A673 (cell line): Measurements from ENCODE around the gene MAPRE3. TPM values are rescaled to one million over a fixed set of nuclear protein-coding genes. Genes with fewer than 3 reads are reported as not detected.

Source experiments
- BruUV-seq: library from RNA; stranded (reverse); fragments of 400-500 nt; replicated peaks from 2 replicates; lab custom pipeline; 2021; lab: Mats Ljungman, UMichigan
- CTCF ChIA-PET: fragments of 300-600 bp; sonication (Branson Sonifier 250); formaldehyde crosslinking; loops from one replicate; lab custom pipeline; 2022; ENCODE audit warnings: antibody characterized with exemption; lab: Charles Lee
- POLR2A ChIA-PET: fragments of 300-600 bp; sonication (Branson Sonifier 250); formaldehyde crosslinking; loops from one replicate; lab custom pipeline; 2022; ENCODE audit warnings: antibody characterized with exemption; ENCODE audit not compliant: low non-redundant PET; lab: Charles Lee
- DNase-seq: peaks from one replicate; pipeline ENCODE4 v3.0.0-alpha.2; 2015; ENCODE audit warnings: low spot score
- H3K27ac ChIP-seq: fragments of 200-600 bp; sonication (generic); 2 replicates; pipeline ENCODE4 v1.5.1; 2016; ENCODE audit warnings: mixed run types, low read depth, mild to moderate bottlenecking, mixed read lengths, antibody characterized with exemption, low read length; ENCODE audit not compliant: poor library complexity, severe bottlenecking
- H3K27me3 ChIP-seq: fragments of 200-600 bp; sonication (generic); replicated peaks from 2 replicates; pipeline ENCODE4 v1.6.1; 2017; ENCODE audit warnings: mixed run types, low read depth, mild to moderate bottlenecking, mixed read lengths, antibody characterized with exemption, low read length; ENCODE audit not compliant: insufficient read depth, poor library complexity
- H3K36me3 ChIP-seq: fragments of 200-600 bp; sonication (generic); 2 replicates; pipeline ENCODE4 v1.6.1; 2016; ENCODE audit warnings: mixed run types, mild to moderate bottlenecking, mixed read lengths, antibody characterized with exemption, low read length; ENCODE audit not compliant: insufficient read depth, poor library complexity, severe bottlenecking
- H3K4me1 ChIP-seq: fragments of 200-600 bp; sonication (generic); 2 replicates; pipeline ENCODE4 v1.6.1; 2017; ENCODE audit warnings: mixed run types, mild to moderate bottlenecking, mixed read lengths, antibody characterized with exemption, low read length; ENCODE audit not compliant: insufficient read depth, poor library complexity, severe bottlenecking
- H3K4me3 ChIP-seq: fragments of 200-600 bp; sonication (generic); 2 replicates; pipeline ENCODE4 v1.5.1; 2016; ENCODE audit warnings: low read depth, mixed run types, mild to moderate bottlenecking, mixed read lengths, low read length; ENCODE audit not compliant: poor library complexity, severe bottlenecking
- H3K9me3 ChIP-seq: fragments of 200-600 bp; sonication (generic); 2 replicates; pipeline ENCODE4 v1.6.1; 2016; ENCODE audit warnings: mixed run types, low read depth, mild to moderate bottlenecking, mixed read lengths, antibody characterized with exemption, low read length; ENCODE audit not compliant: poor library complexity, severe bottlenecking
- CTCF ChIP-seq: fragments of 300-800, 200-600 bp; sonication (generic); conservative IDR thresholded peaks from 2 replicates; pipeline ENCODE4 v1.5.1; 2017; ENCODE audit warnings: low read depth, mild to moderate bottlenecking, antibody characterized with exemption, low read length, moderate library complexity, mixed read lengths
- EZH2 ChIP-seq: fragments of 200-600 bp; sonication (generic); IDR thresholded peaks from 2 replicates; pipeline ENCODE4 v1.6.1; 2017; ENCODE audit warnings: borderline replicate concordance, low read depth, mild to moderate bottlenecking, mixed read lengths, antibody characterized with exemption, low read length; ENCODE audit not compliant: poor library complexity, severe bottlenecking
- intact Hi-C: fragments of 100-400 bp; cut with micrococcal nuclease; formaldehyde crosslinking; loops from one replicate; pipeline ENCODE4 v1.10.0; 2022; ENCODE audit not compliant: unreplicated experiment
- total RNA-seq: library from RNA; stranded (reverse); gene quantifications from 2 replicates; pipeline ENCODE4 v1.2.3, GENCODE V29; 2021

MAPRE3 gene
- total RNA-seq, 1 experiment from 2014 or later, result 8.4 TPM

GRCh38 chr2:26932974-26933373 lies 37.5 kb upstream of the MAPRE3 start:
- Histone ChIP-seq H3K36me3 (peaks cover 4% of the 10 kb centered on the region), H3K27me3 (no peaks in the 10 kb centered on the region), H3K9me3 (no peaks in the 10 kb centered on the region), H3K4me1 (no peaks in the 10 kb centered on the region), H3K4me3 (no peak overlapping the region), H3K27ac (no peak overlapping the region)
- no TSS peak for BruUV-seq
- ChIA-PET CTCF (interaction anchor here (2.1 kb wide), 1 partner anchor 10 kb away, joined by 6 read pairs; no protein-coding TSS in a partner anchor), POLR2A (no interaction called here)
- TF ChIP-seq CTCF, result no peak
- no peak for TF ChIP-seq EZH2
- no peak for DNase-seq
- intact Hi-C loops, result no loop called here

GRCh38 chr2:26933431-26934334 lies 36.8 kb upstream of the MAPRE3 start:
- no peak overlapping the region for H3K4me3 ChIP-seq
- TF ChIP-seq EZH2 (no peak), CTCF (no peak)
- DNase-seq, result no peak
- peaks cover 4% of the 10 kb centered on the region for H3K36me3 ChIP-seq
- no peaks in the 10 kb centered on the region for H3K9me3 ChIP-seq
- intact Hi-C loops, result no loop called here
- no peak overlapping the region for H3K27ac ChIP-seq
- CTCF ChIA-PET, result interaction anchor here (0.5 to 2.1 kb wide), 2 partner anchors 9 to 83 kb away, joined by 3 to 6 read pairs; no protein-coding TSS in a partner anchor
- no peaks in the 10 kb centered on the region for H3K4me1 ChIP-seq
- POLR2A ChIA-PET, result no interaction called here
- H3K27me3 ChIP-seq, result no peaks in the 10 kb centered on the region
- BruUV-seq, result no TSS peak

- POLR2A ChIA-PET, result no interaction called here
- Histone ChIP-seq H3K4me1 (no peaks in the 10 kb centered on the region), H3K27ac (no peak overlapping the region), H3K4me3 (no peak overlapping the region), H3K36me3 (peaks cover 4% of the 10 kb centered on the region), H3K27me3 (no peaks in the 10 kb centered on the region), H3K9me3 (no peaks in the 10 kb centered on the region)
- no TSS peak for BruUV-seq
- intact Hi-C loops, result no loop called here
- no peak for DNase-seq
- CTCF ChIA-PET, result no interaction called here
- TF ChIP-seq EZH2, result no peak
- no peak for TF ChIP-seq CTCF
These were observed 36.1 kb upstream of the MAPRE3 start for GRCh38 chr2:26934335-26934724.
